OCI-LY1 (cell line): Measurements from ENCODE around the gene ALKBH3.

ENCODE experiments used
- H2AFZ ChIP-seq: fragments of 200-600 bp; sonication (generic), shearing (Covaris generic); 2 replicates; pipeline ENCODE4 v1.6.0; 2014; ENCODE audit warnings: antibody characterized with exemption, mild to moderate bottlenecking, low read length
- H3F3A ChIP-seq: fragments of 200-600 bp; sonication (generic), shearing (Covaris generic); 2 replicates; pipeline ENCODE4 v1.6.0; 2014; ENCODE audit warnings: mild to moderate bottlenecking, antibody characterized with exemption, low read length, moderate library complexity; ENCODE audit not compliant: insufficient read depth
- H3K27ac ChIP-seq: fragments of 200-600 bp; sonication (generic); 2 replicates; pipeline ENCODE4 v1.5.1; 2014; ENCODE audit warnings: low read length, mixed run types, mild to moderate bottlenecking, low read depth; ENCODE audit not compliant: poor library complexity, severe bottlenecking
- H3K27me3 ChIP-seq: fragments of 200-600 bp; sonication (generic); 2 replicates; pipeline ENCODE4 v1.6.0; 2014; ENCODE audit warnings: antibody characterized with exemption, mild to moderate bottlenecking, low read length, moderate library complexity; ENCODE audit not compliant: insufficient read depth
- H3K36me3 ChIP-seq: fragments of 200-600 bp; sonication (generic); 2 replicates; pipeline ENCODE4 v1.6.1; 2014; ENCODE audit warnings: mild to moderate bottlenecking, antibody characterized with exemption, low read length, moderate library complexity, mixed read lengths; ENCODE audit not compliant: insufficient read depth
- H3K4me1 ChIP-seq: fragments of 200-600 bp; sonication (generic); 2 replicates; pipeline ENCODE4 v1.5.1; 2014; ENCODE audit warnings: mild to moderate bottlenecking, low read length, moderate library complexity; ENCODE audit not compliant: insufficient read depth, severe bottlenecking
- H3K4me2 ChIP-seq: fragments of 200-600 bp; sonication (generic), shearing (Covaris generic); 2 replicates; pipeline ENCODE4 v1.6.1; 2014; ENCODE audit warnings: low read length
- H3K4me3 ChIP-seq: fragments of 200-600 bp; sonication (generic); 2 replicates; pipeline ENCODE4 v1.5.1; 2014; ENCODE audit warnings: low read length, low read depth, mild to moderate bottlenecking, mixed read lengths; ENCODE audit not compliant: poor library complexity, severe bottlenecking
- H3K79me2 ChIP-seq: fragments of 200-600 bp; shearing (Covaris generic); 2 replicates; pipeline ENCODE4 v1.6.1; 2016; ENCODE audit warnings: mixed run types, low read length, mixed read lengths; ENCODE audit not compliant: insufficient read depth
- H3K9ac ChIP-seq: fragments of 200-600 bp; sonication (generic), shearing (Covaris generic); 2 replicates; pipeline ENCODE4 v1.6.1; 2014; ENCODE audit warnings: mild to moderate bottlenecking, low read length, mixed read lengths
- H3K9me2 ChIP-seq: fragments of 200-600 bp; sonication (generic), shearing (Covaris generic); 2 replicates; pipeline ENCODE4 v1.6.1; 2014; ENCODE audit warnings: low read depth, mild to moderate bottlenecking, low read length, mixed read lengths
- H3K9me3 ChIP-seq: fragments of 200-600 bp; shearing (Covaris generic); 2 replicates; pipeline ENCODE4 v1.6.1; 2014; ENCODE audit warnings: low read length, mixed read lengths
- H4K20me1 ChIP-seq: fragments of 200-600 bp; sonication (generic), shearing (Covaris generic); 2 replicates; pipeline ENCODE4 v1.6.0; 2016; ENCODE audit warnings: mild to moderate bottlenecking, low read length; ENCODE audit not compliant: insufficient read depth
- EZH2 ChIP-seq: fragments of 200-600 bp; sonication (generic), shearing (Covaris generic); IDR thresholded peaks from 2 replicates; pipeline ENCODE4 v1.8.0; 2017; ENCODE audit warnings: borderline replicate concordance, mixed run types, mild to moderate bottlenecking, antibody characterized with exemption, low read length, moderate library complexity, mixed read lengths
- TF ChIP-seq, protein P1 (sequence below): fragments of 200-600 bp; sonication (generic), shearing (Covaris generic); IDR thresholded peaks from 2 replicates; pipeline ENCODE4 v1.5.1; 2017; ENCODE audit warnings: mild to moderate bottlenecking, antibody characterized with exemption, low read length, moderate library complexity, mixed read lengths

Gene ALKBH3

DNA sequence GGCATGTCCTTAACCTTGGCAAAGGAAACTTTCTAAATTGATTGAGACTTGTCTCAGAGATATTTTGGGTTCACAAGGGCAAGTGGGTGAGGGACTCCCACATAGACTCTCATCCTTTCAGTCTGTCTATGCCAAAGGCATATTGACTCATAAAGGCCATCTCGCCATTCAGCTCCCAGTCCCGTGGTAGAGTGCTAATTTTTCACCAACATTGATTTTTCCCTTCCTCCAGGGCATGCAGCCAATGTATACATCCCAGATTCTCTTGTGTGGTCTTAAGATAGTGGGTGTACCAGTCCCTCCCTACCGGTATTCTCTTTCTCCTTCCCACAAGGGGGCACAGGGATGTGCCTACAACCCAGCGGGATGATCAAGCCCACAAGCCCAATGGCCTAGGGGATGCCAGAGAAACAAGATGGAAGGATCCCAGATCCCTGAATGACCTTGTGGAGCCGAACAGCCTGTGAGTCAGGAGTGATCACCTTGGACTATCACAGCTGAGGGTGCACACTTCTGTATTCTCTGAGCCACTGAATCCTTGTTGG, 69.8 kb downstream of the ALKBH3 start:
- Histone ChIP-seq H3K4me2 (no peak overlapping the region), H4K20me1 (no peaks in the 10 kb centered on the region), H3F3A (no peaks in the 10 kb centered on the region), H3K4me3 (no peak overlapping the region), H3K9me2 (no peaks in the 10 kb centered on the region), H3K27me3 (peaks cover 4% of the 10 kb centered on the region; the same call in 1 of the 2 replicates), H3K79me2 (no peaks in the 10 kb centered on the region), H2AFZ (no peak overlapping the region), H3K27ac (no peak overlapping the region), H3K9me3 (no peaks in the 10 kb centered on the region), H3K36me3 (no peaks in the 10 kb centered on the region), H3K4me1 (no peaks in the 10 kb centered on the region), H3K9ac (no peak overlapping the region)
- no peak for TF ChIP-seq EZH2
- TF ChIP-seq, protein P1, sequence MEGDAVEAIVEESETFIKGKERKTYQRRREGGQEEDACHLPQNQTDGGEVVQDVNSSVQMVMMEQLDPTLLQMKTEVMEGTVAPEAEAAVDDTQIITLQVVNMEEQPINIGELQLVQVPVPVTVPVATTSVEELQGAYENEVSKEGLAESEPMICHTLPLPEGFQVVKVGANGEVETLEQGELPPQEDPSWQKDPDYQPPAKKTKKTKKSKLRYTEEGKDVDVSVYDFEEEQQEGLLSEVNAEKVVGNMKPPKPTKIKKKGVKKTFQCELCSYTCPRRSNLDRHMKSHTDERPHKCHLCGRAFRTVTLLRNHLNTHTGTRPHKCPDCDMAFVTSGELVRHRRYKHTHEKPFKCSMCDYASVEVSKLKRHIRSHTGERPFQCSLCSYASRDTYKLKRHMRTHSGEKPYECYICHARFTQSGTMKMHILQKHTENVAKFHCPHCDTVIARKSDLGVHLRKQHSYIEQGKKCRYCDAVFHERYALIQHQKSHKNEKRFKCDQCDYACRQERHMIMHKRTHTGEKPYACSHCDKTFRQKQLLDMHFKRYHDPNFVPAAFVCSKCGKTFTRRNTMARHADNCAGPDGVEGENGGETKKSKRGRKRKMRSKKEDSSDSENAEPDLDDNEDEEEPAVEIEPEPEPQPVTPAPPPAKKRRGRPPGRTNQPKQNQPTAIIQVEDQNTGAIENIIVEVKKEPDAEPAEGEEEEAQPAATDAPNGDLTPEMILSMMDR: no peak

DNA sequence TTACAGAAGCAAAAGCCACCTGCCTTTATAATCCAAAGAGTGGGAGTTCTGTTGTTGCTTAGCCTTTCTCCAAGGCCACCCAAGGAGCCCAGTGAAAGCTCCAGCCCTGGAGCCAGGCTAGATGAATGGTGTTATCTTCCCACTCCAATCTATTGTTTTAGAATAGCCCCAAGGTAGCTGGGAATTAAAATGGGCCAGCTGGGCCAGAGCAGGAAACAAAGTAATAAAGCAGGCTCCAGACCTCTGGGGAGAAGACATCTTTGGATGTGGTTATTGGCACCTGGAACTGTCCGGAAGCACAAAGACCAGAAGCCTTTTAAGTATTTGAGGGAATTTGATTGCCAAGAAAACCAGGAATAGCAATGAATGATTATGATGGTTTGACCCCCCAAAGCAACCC, 70.6 kb downstream of the ALKBH3 start:
- Histone ChIP-seq H2AFZ (no peak overlapping the region), H3K4me3 (no peak overlapping the region), H3K36me3 (no peaks in the 10 kb centered on the region), H3K27ac (no peak overlapping the region), H3K27me3 (peaks cover 4% of the 10 kb centered on the region; the same call in 1 of the 2 replicates), H3K9ac (no peak overlapping the region), H3K79me2 (no peaks in the 10 kb centered on the region), H3F3A (no peaks in the 10 kb centered on the region), H3K4me1 (no peaks in the 10 kb centered on the region), H3K4me2 (no peak overlapping the region), H3K9me2 (no peaks in the 10 kb centered on the region), H3K9me3 (no peaks in the 10 kb centered on the region), H4K20me1 (no peaks in the 10 kb centered on the region)
- no peak for TF ChIP-seq EZH2
- TF ChIP-seq, protein P1: no peak

DNA sequence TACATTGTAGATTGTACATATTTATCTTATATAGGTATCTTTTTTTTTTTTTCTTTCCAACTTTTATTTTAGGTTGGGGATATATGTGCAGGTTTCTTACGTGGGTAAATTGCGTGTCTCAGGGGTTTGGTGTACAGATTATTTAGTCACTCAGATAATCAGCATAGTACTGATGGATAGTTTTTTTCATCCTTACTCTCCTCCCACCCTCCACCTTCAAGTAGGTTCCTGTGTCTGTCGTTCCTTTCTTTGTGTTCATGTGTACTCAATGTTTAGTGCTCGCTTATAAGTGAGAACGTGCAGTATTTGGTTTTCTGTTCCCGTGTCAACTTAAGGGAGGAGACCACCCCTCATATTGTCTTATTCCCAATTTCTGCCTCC, 71.4 kb downstream of the ALKBH3 start:
- H3K4me3 ChIP-seq: no peak overlapping the region
- no peaks in the 10 kb centered on the region for H3K9me2 ChIP-seq
- H3K79me2 ChIP-seq: no peaks in the 10 kb centered on the region
- no peak overlapping the region for H2AFZ ChIP-seq
- H3K4me2 ChIP-seq: no peak overlapping the region
- H3K4me1 ChIP-seq: no peaks in the 10 kb centered on the region
- H3K9me3 ChIP-seq: no peaks in the 10 kb centered on the region
- H3K27me3 ChIP-seq: peaks cover 4% of the 10 kb centered on the region; the same call in 1 of the 2 replicates
- H3F3A ChIP-seq: no peaks in the 10 kb centered on the region
- no peaks in the 10 kb centered on the region for H4K20me1 ChIP-seq
- H3K9ac ChIP-seq: no peak overlapping the region
- H3K27ac ChIP-seq: no peak overlapping the region
- no peaks in the 10 kb centered on the region for H3K36me3 ChIP-seq
- TF ChIP-seq, protein P1: no peak
- TF ChIP-seq EZH2: no peak
